ENCODE data around the gene PLPP7.
"Not testable (repeated sequence)": the region's sequence is repeated elsewhere in the genome, so short reads cannot be mapped to it uniquely, and the experiment has no call there.

Gene PLPP7

DNA sequence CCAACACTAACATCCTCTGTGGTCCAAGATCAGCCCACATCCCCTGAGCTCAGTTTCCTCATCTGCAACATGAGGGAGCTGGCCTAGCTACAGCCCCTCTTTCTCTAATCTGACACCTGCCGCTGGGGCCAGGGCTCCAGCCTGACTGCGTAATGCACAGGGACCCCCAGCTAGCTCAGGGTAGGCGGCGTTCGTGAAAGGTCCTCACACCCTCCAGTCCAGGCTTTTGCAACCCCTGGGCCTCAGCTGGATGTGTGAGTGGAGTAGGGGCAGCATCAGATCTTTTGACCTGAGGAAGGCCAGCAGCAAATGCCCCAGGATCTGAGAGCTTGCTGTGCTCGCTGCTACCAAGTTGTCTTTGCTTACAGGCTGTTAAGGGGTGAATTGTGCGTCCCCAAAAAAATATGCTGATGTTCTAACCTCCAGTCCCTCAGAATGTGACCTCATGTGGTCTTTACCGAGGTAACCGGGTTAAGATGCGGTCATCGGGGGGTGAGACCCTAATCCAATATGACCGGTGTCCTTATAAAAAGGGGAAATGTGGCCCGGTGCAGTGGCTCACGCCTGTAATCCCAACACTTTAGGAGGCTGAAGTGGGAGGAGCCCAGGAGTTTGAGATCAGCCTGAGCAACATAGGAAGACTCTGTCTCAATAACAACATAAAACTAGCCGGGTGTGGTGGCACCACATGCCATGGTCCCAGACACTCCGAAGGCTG is 47.8 kb downstream of the PLPP7 start:
- no peak for DNase-seq

GRCh38 chr9:131339212-131339611 is 49.7 kb downstream of the PLPP7 start:
- DNase-seq: not testable (repeated sequence)

- DNase-seq: not testable (repeated sequence)
Observed at GRCh38 chr9:131344931-131345535, 55.5 kb downstream of the PLPP7 start.

DNA sequence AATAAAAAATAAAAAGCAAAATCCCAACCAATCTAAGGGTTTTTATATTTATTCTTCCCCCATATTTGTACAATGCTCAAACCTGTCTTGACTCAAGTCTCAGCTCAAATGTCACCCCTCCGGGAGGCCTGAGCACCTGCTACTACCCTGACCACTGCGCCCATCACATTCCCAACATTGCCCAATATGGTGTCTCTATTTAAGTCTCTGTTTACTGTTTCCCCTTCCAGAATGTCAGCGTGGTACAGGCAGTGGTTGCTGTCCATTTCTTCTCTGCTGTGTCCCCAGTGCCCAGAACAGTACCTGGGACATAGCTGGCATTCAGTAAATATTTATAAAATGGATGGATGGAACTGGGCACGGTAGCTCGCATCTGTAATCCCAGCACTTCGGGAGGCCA is 57.0 kb downstream of the PLPP7 start:
- no peak for DNase-seq

- DNase-seq: no peak
Observed at GRCh38 chr9:131347376-131348020, 58.0 kb downstream of the PLPP7 start.

- DNase-seq: no peak
Observed at GRCh38 chr9:131348631-131349521, 59.4 kb downstream of the PLPP7 start.

GRCh38 chr9:131349522-131349880 is 60.0 kb downstream of the PLPP7 start:
- no peak for DNase-seq

- DNase-seq: peak; percentile 71 to 81 (median 74)
Observed at GRCh38 chr9:131349881-131350563, 60.5 kb downstream of the PLPP7 start.

GRCh38 chr9:131356479-131356878 is 67.0 kb downstream of the PLPP7 start:
- not testable (repeated sequence) for DNase-seq

- DNase-seq: no peak
Observed at GRCh38 chr9:131358556-131358955, 69.0 kb downstream of the PLPP7 start.
